Endothelial cell (in vitro differentiated cells): ENCODE results near the gene CNOT3. TPM values are rescaled to one million over a fixed set of nuclear protein-coding genes. Genes with fewer than 3 reads are reported as not detected.
"Not testable (repeated sequence)": the region's sequence is repeated elsewhere in the genome, so short reads cannot be mapped to it uniquely, and the experiment has no call there.

ENCODE experiments used
- DNase-seq: peaks from one replicate; pipeline ENCODE4 v3.0.0; 2021; ENCODE audit warnings: low spot score
- H3K27ac Mint-ChIP-seq: one replicate; pipeline ENCODE4 v1.8.0; 2021; ENCODE audit warnings: mixed read lengths, inconsistent platforms; ENCODE audit not compliant: unreplicated experiment
- H3K27me3 Mint-ChIP-seq: one replicate; pipeline ENCODE4 v1.8.0; 2021; ENCODE audit warnings: mild to moderate bottlenecking, moderate library complexity, mixed read lengths, inconsistent platforms; ENCODE audit not compliant: unreplicated experiment
- H3K36me3 Mint-ChIP-seq: one replicate; pipeline ENCODE4 v1.8.0; 2021; ENCODE audit warnings: mild to moderate bottlenecking, low read depth, mixed read lengths, inconsistent platforms; ENCODE audit not compliant: unreplicated experiment
- H3K4me1 Mint-ChIP-seq: one replicate; pipeline ENCODE4 v1.8.0; 2021; ENCODE audit warnings: mild to moderate bottlenecking, mixed read lengths, inconsistent platforms; ENCODE audit not compliant: unreplicated experiment
- H3K4me3 Mint-ChIP-seq: one replicate; pipeline ENCODE4 v1.8.0; 2021; ENCODE audit warnings: mild to moderate bottlenecking, mixed read lengths, inconsistent platforms; ENCODE audit not compliant: unreplicated experiment
- H3K9me3 Mint-ChIP-seq: one replicate; pipeline ENCODE4 v1.8.0; 2021; ENCODE audit warnings: mixed read lengths, inconsistent platforms; ENCODE audit not compliant: unreplicated experiment
- total RNA-seq: library from RNA; stranded (reverse); fragmentation: NEBNext Ultra II Directional; extraction: Animal tissue kit (Norgen Biotek cat#: 25700); gene quantifications from one replicate; pipeline ENCODE4 v1.2.1, GENCODE V29; 2021; ENCODE audit not compliant: unreplicated experiment
- TF ChIP-seq, protein P1 (sequence below): fragments of 200-600 bp; sonication (generic); IDR thresholded peaks from one replicate; pipeline ENCODE4 v1.5.0; 2021; ENCODE audit warnings: antibody characterized with exemption; ENCODE audit not compliant: unreplicated experiment

Gene CNOT3
- total RNA-seq, 1 donor from 2014 or later, result 62.2 TPM

- peaks cover 4% of the 10 kb centered on the region for H3K27me3 Mint-ChIP-seq
- no peak for DNase-seq
- H3K4me1 Mint-ChIP-seq, result peaks cover 14% of the 10 kb centered on the region
- no peaks in the 10 kb centered on the region for H3K36me3 Mint-ChIP-seq
- H3K4me3 Mint-ChIP-seq, result no peak overlapping the region
- H3K27ac Mint-ChIP-seq, result no peak overlapping the region
- TF ChIP-seq, protein P1, sequence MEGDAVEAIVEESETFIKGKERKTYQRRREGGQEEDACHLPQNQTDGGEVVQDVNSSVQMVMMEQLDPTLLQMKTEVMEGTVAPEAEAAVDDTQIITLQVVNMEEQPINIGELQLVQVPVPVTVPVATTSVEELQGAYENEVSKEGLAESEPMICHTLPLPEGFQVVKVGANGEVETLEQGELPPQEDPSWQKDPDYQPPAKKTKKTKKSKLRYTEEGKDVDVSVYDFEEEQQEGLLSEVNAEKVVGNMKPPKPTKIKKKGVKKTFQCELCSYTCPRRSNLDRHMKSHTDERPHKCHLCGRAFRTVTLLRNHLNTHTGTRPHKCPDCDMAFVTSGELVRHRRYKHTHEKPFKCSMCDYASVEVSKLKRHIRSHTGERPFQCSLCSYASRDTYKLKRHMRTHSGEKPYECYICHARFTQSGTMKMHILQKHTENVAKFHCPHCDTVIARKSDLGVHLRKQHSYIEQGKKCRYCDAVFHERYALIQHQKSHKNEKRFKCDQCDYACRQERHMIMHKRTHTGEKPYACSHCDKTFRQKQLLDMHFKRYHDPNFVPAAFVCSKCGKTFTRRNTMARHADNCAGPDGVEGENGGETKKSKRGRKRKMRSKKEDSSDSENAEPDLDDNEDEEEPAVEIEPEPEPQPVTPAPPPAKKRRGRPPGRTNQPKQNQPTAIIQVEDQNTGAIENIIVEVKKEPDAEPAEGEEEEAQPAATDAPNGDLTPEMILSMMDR, result no peak
- H3K9me3 Mint-ChIP-seq, result no peaks in the 10 kb centered on the region
Measured at GRCh38 chr19:54099190-54099902, 38.2 kb upstream of the CNOT3 start.

DNA sequence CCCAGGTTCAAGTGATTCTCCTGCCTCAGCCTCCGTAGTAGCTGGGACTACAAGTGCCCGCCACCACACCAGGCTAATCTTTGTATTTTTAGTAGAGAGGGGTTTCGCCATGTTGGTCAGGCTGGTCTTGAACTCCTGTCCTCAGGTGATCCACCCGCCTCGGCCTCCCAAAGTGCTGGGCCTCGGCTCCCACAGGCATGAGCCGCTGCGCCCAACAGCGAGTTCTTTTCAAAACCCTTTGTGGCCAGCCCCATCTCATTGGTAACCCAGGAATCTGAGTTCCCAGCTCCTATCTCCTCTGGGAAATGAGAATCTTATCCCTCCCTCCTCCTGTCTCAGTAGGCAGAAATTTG, 37.7 kb upstream of the CNOT3 start:
- not testable (repeated sequence) for H3K27me3 Mint-ChIP-seq, DNase-seq, H3K27ac Mint-ChIP-seq, H3K4me3 Mint-ChIP-seq, H3K9me3 Mint-ChIP-seq, H3K36me3 Mint-ChIP-seq
- peaks cover 14% of the 10 kb centered on the region for H3K4me1 Mint-ChIP-seq

DNA sequence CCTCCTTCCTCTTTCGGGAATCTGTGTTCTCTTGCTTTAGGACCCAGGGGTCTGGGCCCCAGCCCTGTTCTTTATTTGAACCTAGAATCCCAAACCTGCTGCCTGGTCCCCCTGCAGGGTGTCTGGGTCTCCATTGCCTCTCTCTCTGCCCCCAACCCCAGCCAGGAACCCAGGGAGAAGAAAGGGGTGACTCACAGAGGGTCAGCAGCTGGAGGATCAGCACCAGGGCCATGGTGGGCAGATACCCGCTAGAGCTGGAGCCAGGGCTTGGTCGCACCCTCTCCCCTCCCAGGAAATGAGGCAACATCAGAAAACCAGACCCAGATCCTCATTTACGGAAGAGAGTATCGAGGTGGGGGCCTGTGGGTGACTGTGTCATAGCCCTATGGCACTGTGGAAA, 37.0 kb upstream of the CNOT3 start, which contains the start of gene OSCAR:
Gene OSCAR (minus strand): TSS at position 243 of the 400 bp plus-strand sequence. CDS start 11 bp downstream, at position 232.
- Mint-ChIP-seq H3K27me3 (peaks cover 4% of the 10 kb centered on the region), H3K36me3 (peaks cover 3% of the 10 kb centered on the region), H3K4me1 (peaks cover 14% of the 10 kb centered on the region), H3K9me3 (no peaks in the 10 kb centered on the region), H3K27ac (peak within 1 kb of the TSS; percentile 31), H3K4me3 (peak within 1 kb of the TSS; percentile 3)
- TF ChIP-seq, protein P1, result no peak
- DNase-seq, result no peak

DNA sequence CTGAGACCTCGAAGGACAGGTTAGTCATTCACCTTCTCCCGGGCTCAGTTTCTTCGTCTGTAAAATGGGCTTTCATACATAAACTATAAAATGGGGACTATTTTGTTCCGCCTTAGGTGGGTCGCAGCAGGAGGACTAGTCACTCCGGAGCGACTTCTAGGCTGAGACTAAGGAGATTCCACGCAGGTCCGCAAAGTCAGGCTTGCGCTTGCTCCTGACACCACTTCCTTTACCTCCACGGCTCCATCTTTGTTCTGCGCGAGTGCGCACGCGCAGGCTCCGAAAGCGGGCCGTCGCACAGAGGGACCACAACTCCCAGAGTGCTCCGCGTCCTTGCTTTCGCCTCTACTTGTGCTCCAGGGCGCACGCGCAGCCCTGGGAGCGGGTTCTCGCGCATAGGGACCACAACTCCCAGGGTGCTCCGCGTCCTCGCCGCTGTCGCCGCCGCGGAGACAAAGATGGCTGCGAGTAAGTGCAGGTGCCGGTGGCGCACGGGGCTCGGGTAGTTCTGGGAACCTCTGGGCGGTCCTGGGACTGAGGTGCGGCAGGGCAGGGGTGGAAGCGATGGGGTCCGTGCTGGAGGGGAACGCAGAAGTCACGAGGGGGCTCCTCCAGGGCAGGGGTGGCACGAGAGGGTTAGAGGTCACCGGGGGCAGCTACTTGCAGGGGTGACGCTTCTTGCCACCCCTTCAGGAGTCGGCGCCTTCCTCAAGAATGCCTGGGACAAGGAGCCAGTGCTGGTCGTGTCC, 35.0 kb upstream of the CNOT3 start, which contains the start of gene NDUFA3:
Gene NDUFA3 (plus strand): TSS at position 435 of the 749 bp plus-strand sequence. CDS start 24 bp downstream, at position 459.
- H3K27me3 Mint-ChIP-seq, result peaks cover 6% of the 10 kb centered on the region
- peaks cover 8% of the 10 kb centered on the region for H3K4me1 Mint-ChIP-seq
- TF ChIP-seq, protein P1, result no peak
- peak within 1 kb of the TSS; percentile 96 for H3K4me3 Mint-ChIP-seq
- peak; percentile 96 for DNase-seq
- peak within 1 kb of the TSS; percentile 36 for H3K27ac Mint-ChIP-seq
- peaks cover 18% of the 10 kb centered on the region for H3K36me3 Mint-ChIP-seq
- H3K9me3 Mint-ChIP-seq, result no peaks in the 10 kb centered on the region

GRCh38 chr19:54104998-54105715, 32.4 kb upstream of the CNOT3 start:
- Mint-ChIP-seq H3K4me1 (peaks cover 8% of the 10 kb centered on the region), H3K9me3 (no peaks in the 10 kb centered on the region), H3K36me3 (peaks cover 23% of the 10 kb centered on the region), H3K27me3 (peaks cover 9% of the 10 kb centered on the region), H3K27ac (no peak overlapping the region), H3K4me3 (peak overlapping the region; percentile 4)
- TF ChIP-seq, protein P1, result no peak
- DNase-seq, result no peak
